ENCODE results near the gene MVD. TPM values are rescaled to one million over a fixed set of nuclear protein-coding genes. Genes with fewer than 3 reads are reported as not detected.

MVD gene
- total and polyA plus RNA-seq, 2 of the 13 experiments (the other 11 are each of a cell fraction or from before 2014, with no cell fraction given) = 28.1 to 187 TPM

DNA sequence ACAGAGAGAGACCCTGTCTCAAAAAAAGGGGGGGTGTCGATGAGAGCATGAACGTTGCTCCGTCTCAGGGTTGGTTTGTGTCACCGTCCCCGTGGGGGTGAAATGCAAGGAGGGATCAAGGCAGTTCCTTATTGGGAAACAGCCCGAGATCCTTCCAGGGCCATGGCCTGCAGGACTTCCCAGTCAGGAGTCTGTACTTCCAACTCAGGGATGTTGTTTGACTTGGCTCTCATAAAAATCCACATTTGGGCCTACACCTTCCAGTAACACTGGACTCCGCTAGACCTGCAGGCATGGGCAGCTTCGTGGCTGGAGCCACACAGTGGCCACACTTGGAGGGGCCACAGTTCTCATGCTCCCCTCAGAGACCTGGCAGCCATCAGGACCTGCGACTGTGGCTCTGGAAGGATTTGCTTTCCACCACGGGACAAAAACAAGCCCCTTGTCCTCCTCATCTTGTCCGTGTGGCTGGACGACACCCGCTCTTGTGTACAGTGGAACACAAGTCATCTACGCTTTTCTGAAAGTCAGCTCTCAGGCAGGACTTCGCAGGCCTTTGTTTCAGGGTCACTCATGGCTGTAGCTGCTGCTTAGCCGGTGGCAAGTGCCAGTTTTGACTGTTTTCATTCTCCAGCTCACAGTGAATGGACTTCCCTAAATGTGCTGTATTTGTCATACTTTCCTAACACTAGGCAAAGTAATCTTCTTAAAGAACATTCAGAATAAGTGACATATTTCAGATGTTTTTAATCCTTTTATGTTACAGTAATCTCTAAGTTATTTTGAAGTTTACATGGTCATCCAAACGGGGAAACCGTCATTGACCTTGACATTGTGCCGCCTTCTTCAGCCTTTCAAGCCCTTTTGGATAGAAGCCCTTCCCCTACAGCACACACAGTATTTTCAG lies 48.7 kb downstream of the MVD start (continued):
- TF ChIP-seq, protein P1, sequence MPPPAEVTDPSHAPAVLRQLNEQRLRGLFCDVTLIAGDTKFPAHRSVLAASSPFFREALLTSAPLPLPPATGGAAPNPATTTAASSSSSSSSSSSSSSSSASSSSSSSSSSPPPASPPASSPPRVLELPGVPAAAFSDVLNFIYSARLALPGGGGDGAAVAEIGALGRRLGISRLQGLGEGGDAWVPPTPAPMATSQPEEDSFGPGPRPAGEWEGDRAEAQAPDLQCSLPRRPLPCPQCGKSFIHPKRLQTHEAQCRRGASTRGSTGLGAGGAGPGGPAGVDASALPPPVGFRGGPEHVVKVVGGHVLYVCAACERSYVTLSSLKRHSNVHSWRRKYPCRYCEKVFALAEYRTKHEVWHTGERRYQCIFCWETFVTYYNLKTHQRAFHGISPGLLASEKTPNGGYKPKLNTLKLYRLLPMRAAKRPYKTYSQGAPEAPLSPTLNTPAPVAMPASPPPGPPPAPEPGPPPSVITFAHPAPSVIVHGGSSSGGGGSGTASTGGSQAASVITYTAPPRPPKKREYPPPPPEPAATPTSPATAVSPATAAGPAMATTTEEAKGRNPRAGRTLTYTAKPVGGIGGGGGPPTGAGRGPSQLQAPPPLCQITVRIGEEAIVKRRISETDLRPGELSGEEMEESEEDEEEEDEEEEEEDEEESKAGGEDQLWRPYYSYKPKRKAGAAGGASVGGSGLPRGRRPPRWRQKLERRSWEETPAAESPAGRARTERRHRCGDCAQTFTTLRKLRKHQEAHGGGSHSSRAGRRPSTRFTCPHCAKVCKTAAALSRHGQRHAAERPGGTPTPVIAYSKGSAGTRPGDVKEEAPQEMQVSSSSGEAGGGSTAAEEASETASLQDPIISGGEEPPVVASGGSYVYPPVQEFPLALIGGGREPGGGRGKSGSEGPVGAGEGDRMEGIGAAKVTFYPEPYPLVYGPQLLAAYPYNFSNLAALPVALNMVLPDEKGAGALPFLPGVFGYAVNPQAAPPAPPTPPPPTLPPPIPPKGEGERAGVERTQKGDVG (CRISPR knock-in tag; IDR thresholded peaks at IDR 0.05; ENCODE audit: borderline replicate concordance) = no peak
- TF ChIP-seq, protein P2, sequence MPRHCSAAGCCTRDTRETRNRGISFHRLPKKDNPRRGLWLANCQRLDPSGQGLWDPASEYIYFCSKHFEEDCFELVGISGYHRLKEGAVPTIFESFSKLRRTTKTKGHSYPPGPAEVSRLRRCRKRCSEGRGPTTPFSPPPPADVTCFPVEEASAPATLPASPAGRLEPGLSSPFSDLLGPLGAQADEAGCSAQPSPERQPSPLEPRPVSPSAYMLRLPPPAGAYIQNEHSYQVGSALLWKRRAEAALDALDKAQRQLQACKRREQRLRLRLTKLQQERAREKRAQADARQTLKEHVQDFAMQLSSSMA (CRISPR knock-in tag; IDR thresholded peaks at IDR 0.05) = no peak

DNA sequence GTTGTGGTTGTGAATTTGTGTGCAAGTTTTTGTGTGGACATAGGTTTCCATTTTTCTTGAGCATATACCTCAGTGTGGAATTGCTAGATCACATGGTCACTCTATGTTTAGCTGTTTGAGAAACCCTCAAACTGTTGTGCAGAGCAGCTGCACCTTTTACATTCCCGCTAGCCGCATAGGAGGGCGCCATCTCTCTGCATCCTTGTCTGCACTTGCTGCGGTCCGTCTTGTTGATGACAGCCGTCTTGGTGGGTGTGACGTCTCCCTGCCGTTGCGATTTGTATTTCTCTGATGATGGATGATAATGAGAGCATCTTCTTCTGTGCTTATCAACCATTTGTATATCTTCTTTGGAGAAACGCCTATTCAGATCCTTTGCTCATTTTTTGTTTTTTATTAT lies 49.6 kb downstream of the MVD start:
- no peak overlapping the region for H3K4me2 ChIP-seq (ENCODE audit: low read depth, low read length)
- 96% methylated on average over 10 of the region's 10 CpGs for WGBS (ENCODE audit: low lambda C conversion rate)
- ChIA-PET CTCF (ENCODE audit: low intra/inter-chr PET ratio, low total read pairs) (no interaction called here), POLR2A (no interaction called here)
- no peak overlapping the region for H2AFZ ChIP-seq (ENCODE audit: low read length)
- DNase-seq (ENCODE audit: low spot score) = no peak
- H3K36me3 ChIP-seq (replicated peaks in 1 of 2; ENCODE audit: control insufficient read depth in 1 of 2, insufficient read depth in 2 of 2, low read length in 2 of 2) = peaks cover 24 to 60% of the 10 kb centered on the region in 2 experiments
- peak; percentile 18 for FAIRE-seq
- peaks cover 6% of the 10 kb centered on the region; the same call in 1 of the 2 replicates for H4K20me1 ChIP-seq (ENCODE audit: insufficient read depth, low read length)
- no peaks in the 10 kb centered on the region for H3K9me3 ChIP-seq (ENCODE audit: low read length)
- no peak overlapping the region for H3K9ac ChIP-seq (ENCODE audit: insufficient read depth, low read depth, low read length)
- H3K79me2 ChIP-seq (ENCODE audit: insufficient read depth, low read length) = peaks cover 3% of the 10 kb centered on the region
- no peak overlapping the region for H3K4me3 ChIP-seq (replicated peaks in 1 of 3; ENCODE audit: insufficient read depth in 1 of 3, low read depth in 2 of 3, low read length in 3 of 3)
- in situ Hi-C loops (cut with HindIII; ENCODE audit: extremely low pct_ligation_motif_present, low pct_unique_long_range_greater_than_20kb) (no loop called here), intact Hi-C loops (cut with micrococcal nuclease; ENCODE audit: unreplicated experiment) (no loop called here)
- H3K27me3 ChIP-seq (ENCODE audit: control insufficient read depth in 1 of 2, insufficient read depth in 2 of 2, low read length in 2 of 2) = no peaks in the 10 kb centered on the region
- H3K4me1 ChIP-seq (ENCODE audit: insufficient read depth, low read length) = peaks cover 14% of the 10 kb centered on the region
- BruUV-seq (replicated peaks) = no TSS peak
- no peak overlapping the region for H3K27ac ChIP-seq (ENCODE audit: extremely low read length, insufficient read depth, low read length)
- ATAC-seq = no peak
- TF ChIP-seq, protein P3, sequence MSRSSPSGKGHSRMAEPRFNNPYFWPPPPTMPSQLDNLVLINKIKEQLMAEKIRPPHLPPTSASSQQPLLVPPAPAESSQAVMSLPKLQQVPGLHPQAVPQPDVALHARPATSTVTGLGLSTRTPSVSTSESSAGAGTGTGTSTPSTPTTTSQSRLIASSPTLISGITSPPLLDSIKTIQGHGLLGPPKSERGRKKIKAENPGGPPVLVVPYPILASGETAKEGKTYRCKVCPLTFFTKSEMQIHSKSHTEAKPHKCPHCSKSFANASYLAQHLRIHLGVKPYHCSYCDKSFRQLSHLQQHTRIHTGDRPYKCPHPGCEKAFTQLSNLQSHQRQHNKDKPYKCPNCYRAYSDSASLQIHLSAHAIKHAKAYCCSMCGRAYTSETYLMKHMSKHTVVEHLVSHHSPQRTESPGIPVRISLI (CRISPR knock-in tag; IDR thresholded peaks at IDR 0.05; ENCODE audit: borderline replicate concordance) = no peak
- no peak for TF ChIP-seq CEBPG (CRISPR knock-in tag; IDR thresholded peaks at IDR 0.05)
- no peak for TF ChIP-seq GATAD1 (CRISPR knock-in tag; IDR thresholded peaks at IDR 0.05)
- no peak for TF ChIP-seq SMARCC2 (IDR thresholded peaks at IDR 0.05)
- TF ChIP-seq RXRB (CRISPR knock-in tag; IDR thresholded peaks at IDR 0.05; ENCODE audit: borderline replicate concordance) = no peak
- TF ChIP-seq CBX5 (CRISPR knock-in tag; IDR thresholded peaks at IDR 0.05; ENCODE audit: borderline replicate concordance) = no peak
- TF ChIP-seq, protein P4, sequence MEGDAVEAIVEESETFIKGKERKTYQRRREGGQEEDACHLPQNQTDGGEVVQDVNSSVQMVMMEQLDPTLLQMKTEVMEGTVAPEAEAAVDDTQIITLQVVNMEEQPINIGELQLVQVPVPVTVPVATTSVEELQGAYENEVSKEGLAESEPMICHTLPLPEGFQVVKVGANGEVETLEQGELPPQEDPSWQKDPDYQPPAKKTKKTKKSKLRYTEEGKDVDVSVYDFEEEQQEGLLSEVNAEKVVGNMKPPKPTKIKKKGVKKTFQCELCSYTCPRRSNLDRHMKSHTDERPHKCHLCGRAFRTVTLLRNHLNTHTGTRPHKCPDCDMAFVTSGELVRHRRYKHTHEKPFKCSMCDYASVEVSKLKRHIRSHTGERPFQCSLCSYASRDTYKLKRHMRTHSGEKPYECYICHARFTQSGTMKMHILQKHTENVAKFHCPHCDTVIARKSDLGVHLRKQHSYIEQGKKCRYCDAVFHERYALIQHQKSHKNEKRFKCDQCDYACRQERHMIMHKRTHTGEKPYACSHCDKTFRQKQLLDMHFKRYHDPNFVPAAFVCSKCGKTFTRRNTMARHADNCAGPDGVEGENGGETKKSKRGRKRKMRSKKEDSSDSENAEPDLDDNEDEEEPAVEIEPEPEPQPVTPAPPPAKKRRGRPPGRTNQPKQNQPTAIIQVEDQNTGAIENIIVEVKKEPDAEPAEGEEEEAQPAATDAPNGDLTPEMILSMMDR (CRISPR knock-in tag; IDR thresholded peaks at IDR 0.05) = 0 out of 2 replicates have a peak, but pooled peaks have one; percentile 4
- TF ChIP-seq ZNF768 (CRISPR knock-in tag; IDR thresholded peaks at IDR 0.05) = no peak
- no peak for TF ChIP-seq WIZ (CRISPR knock-in tag; IDR thresholded peaks at IDR 0.05)
- no peak for TF ChIP-seq MTA3 (CRISPR knock-in tag; IDR thresholded peaks at IDR 0.05)
- TF ChIP-seq NR2F6 (IDR thresholded peaks at IDR 0.05) = no peak
- TF ChIP-seq NR2F6 (CRISPR knock-in tag; IDR thresholded peaks at IDR 0.05) = no peak
- TF ChIP-seq PRMT3 (CRISPR knock-in tag; IDR thresholded peaks at IDR 0.05; ENCODE audit: borderline replicate concordance, low read depth) = no peak
- TF ChIP-seq HIVEP1 (CRISPR knock-in tag; IDR thresholded peaks at IDR 0.05) = no peak
- no peak for TF ChIP-seq ZNF543 (CRISPR knock-in tag; IDR thresholded peaks at IDR 0.05)

Measured in HepG2 (cell line).